ENCODE measurements around the gene PHLDA2. TPM values are rescaled to one million over a fixed set of nuclear protein-coding genes. Genes with fewer than 3 reads are reported as not detected.

Gene PHLDA2
- total RNA-seq, 4 donors from 2014 or later, result 4.1 to 6.4 (median 4.9) TPM; not detected in 1

- Histone ChIP-seq H3K9me3 (no peaks in the 10 kb centered on the region), H3K4me3 (no peak overlapping the region), H3K27me3 (no peaks in the 10 kb centered on the region), H3K27ac (peak overlapping the region in 2 of 4 donors; percentile 1 to 25), H3K36me3 (peaks cover 0 to 92% (median 0%) of the 10 kb centered on the region in 3 donors), H3K4me1 (no peaks in the 10 kb centered on the region)
- no peak for DNase-seq
- TF ChIP-seq CTCF (IDR thresholded peaks at IDR 0.05) (no peak), POLR2A (IDR thresholded peaks at IDR 0.05) (no peak)
Observed at GRCh38 chr11:2951231-2952110, 22.3 kb upstream of the PHLDA2 start.

GRCh38 chr11:2950825-2951224 is 21.6 kb upstream of the PHLDA2 start:
- no peaks in the 10 kb centered on the region for H3K27me3 ChIP-seq
- no peak overlapping the region for H3K4me3 ChIP-seq
- peaks cover 0 to 86% (median 0%) of the 10 kb centered on the region in 3 donors for H3K36me3 ChIP-seq
- peaks cover 0 to 6% (median 1%) of the 10 kb centered on the region in 4 donors for H3K4me1 ChIP-seq
- H3K27ac ChIP-seq, result no peak overlapping the region
- H3K9me3 ChIP-seq, result no peaks in the 10 kb centered on the region
- no peak for DNase-seq
- TF ChIP-seq POLR2A (IDR thresholded peaks at IDR 0.05) (no peak), CTCF (IDR thresholded peaks at IDR 0.05) (no peak)

GRCh38 chr11:2949920-2950319 is 20.7 kb upstream of the PHLDA2 start:
- Histone ChIP-seq H3K4me1 (peaks cover 0 to 15% (median 3%) of the 10 kb centered on the region in 4 donors), H3K36me3 (peaks cover 0 to 79% (median 0%) of the 10 kb centered on the region in 3 donors), H3K27ac (no peak overlapping the region), H3K9me3 (no peaks in the 10 kb centered on the region), H3K4me3 (no peak overlapping the region), H3K27me3 (no peaks in the 10 kb centered on the region)
- no peak for TF ChIP-seq CTCF (IDR thresholded peaks at IDR 0.05)
- TF ChIP-seq POLR2A (IDR thresholded peaks at IDR 0.05), result no peak
- DNase-seq, result no peak

- H3K9me3 ChIP-seq, result no peaks in the 10 kb centered on the region
- no peak for DNase-seq
- no peaks in the 10 kb centered on the region for H3K27me3 ChIP-seq
- H3K4me3 ChIP-seq, result no peak overlapping the region
- H3K4me1 ChIP-seq, result peaks cover 0 to 32% (median 3%) of the 10 kb centered on the region in 4 donors
- no peak overlapping the region for H3K27ac ChIP-seq
- peaks cover 0 to 66% (median 0%) of the 10 kb centered on the region in 3 donors for H3K36me3 ChIP-seq
- TF ChIP-seq CTCF (IDR thresholded peaks at IDR 0.05), result no peak
- TF ChIP-seq POLR2A (IDR thresholded peaks at IDR 0.05), result no peak
Observed at GRCh38 chr11:2947744-2948143, 18.5 kb upstream of the PHLDA2 start.

GRCh38 chr11:2945757-2946287 is 16.6 kb upstream of the PHLDA2 start:
- Histone ChIP-seq H3K27me3 (no peaks in the 10 kb centered on the region), H3K36me3 (peaks cover 0 to 46% (median 0%) of the 10 kb centered on the region in 3 donors), H3K4me3 (no peak overlapping the region), H3K4me1 (peaks cover 0 to 41% (median 4%) of the 10 kb centered on the region in 4 donors), H3K27ac (peak overlapping the region in 3 of 4 donors; percentile 6 to 42 (median 7)), H3K9me3 (no peaks in the 10 kb centered on the region)
- no peak for DNase-seq
- no peak for TF ChIP-seq CTCF (IDR thresholded peaks at IDR 0.05)
- no peak for TF ChIP-seq POLR2A (IDR thresholded peaks at IDR 0.05)

Measured in Peyer's patch (tissue), 4 donors.